ENCODE data around the gene LRFN2.

DNA sequence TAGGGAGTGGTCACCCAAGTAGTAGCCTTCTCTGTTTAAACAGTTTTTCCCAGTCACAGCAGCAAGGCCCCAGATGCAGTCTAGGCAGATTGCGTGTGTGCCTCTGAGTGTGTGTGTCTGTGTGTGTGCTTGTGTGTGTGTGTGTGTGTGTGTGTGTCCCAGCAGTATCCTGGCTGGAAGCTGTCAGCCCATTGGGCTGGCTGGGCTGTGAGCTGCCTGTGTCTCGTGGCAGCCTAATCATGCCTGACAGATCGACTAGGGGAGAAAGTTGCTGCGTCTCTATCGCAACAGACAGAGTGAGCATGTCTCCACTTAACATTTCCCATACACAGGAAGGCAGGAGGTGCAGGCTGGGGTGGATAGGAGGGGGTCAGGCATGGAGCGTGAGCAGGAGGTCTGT, 42.9 kb upstream of the LRFN2 start:
- TF ChIP-seq POLR2AphosphoS5 (IDR thresholded peaks at IDR 0.05) (no peak), SMC3 (conservative IDR thresholded peaks at IDR 0.05; ENCODE audit: poor library complexity) (no peak), CTCF (IDR thresholded peaks at IDR 0.05; ENCODE audit: poor library complexity, severe bottlenecking) (no peak), EP300 (conservative IDR thresholded peaks at IDR 0.05; ENCODE audit: poor library complexity, severe bottlenecking) (no peak)

All from neural cell (in vitro differentiated cells).